ENCODE measurements around the gene TSSK6. TPM values are rescaled to one million over a fixed set of nuclear protein-coding genes. Genes with fewer than 3 reads are reported as not detected.

TSSK6 gene
- total and polyA plus RNA-seq, 2 of the 4 experiments (the other 2 are of a cell fraction) = 1.3 to 2.2 TPM

DNA sequence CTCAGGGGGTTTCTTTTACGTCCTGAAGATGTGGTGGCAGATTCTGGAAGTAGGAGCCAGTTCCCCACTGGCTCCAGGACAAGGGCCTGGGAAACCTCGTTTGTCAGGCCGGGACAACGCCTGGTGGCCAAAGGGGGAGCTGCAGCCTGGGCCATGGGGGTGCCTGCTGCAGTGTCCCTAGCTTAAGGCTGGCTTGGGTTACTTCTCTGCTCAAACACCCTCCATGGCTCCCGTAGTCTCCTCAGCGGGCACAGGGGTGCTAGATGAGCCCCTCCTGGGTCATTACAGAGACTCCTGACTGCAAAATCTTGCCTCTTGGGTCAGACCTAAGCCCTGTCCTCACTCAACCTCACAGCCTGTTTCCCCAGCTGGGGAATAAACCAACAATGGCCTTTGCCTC, 37.5 kb upstream of the TSSK6 start:
- H3K9me3 ChIP-seq (ENCODE audit: control insufficient read depth, insufficient read depth, low read length) = no peaks in the 10 kb centered on the region
- no peak overlapping the region for H2BK5ac ChIP-seq (ENCODE audit: low read depth, low read length, poor library complexity, severe bottlenecking)
- H2BK120ac ChIP-seq (ENCODE audit: low read depth, low read length) = no peak overlapping the region
- DNase-seq (no peak), ATAC-seq (ENCODE audit: low read depth) (peak; percentile 76)
- H3K9me1 ChIP-seq (ENCODE audit: insufficient read depth, low read length) = no peaks in the 10 kb centered on the region
- no peak overlapping the region for H4K5ac ChIP-seq (ENCODE audit: low read depth, low read length)
- H2AK9ac ChIP-seq (replicated peaks; ENCODE audit: low read depth, low read length, poor library complexity) = peak overlapping the region; percentile 31
- H2AFZ ChIP-seq (replicated peaks; ENCODE audit: low read length, poor library complexity) = peak overlapping the region; percentile 5
- no peak overlapping the region for H3K9ac ChIP-seq (ENCODE audit: low read depth, low read length)
- ChIA-PET CTCF (interaction anchor here (0.8 to 2.2 kb wide), 4 partner anchors 13 to 60 kb away, joined by 3 to 6 read pairs (median 4); no protein-coding TSS in a partner anchor), POLR2A (ENCODE audit: unreplicated experiment) (no interaction called here)
- intact Hi-C loops (cut with micrococcal nuclease) (loop anchor here (5.0 kb wide), 1 partner anchor 90 kb away; the partner anchor contains the start of gene GMIP), in situ Hi-C loops (cut with MboI; ENCODE audit: low sequenced_read_pairs) (no loop called here), dilution Hi-C loops (cut with HindIII; ENCODE audit: low sequenced_read_pairs, unreplicated experiment) (no loop called here)
- no peak overlapping the region for H3K56ac ChIP-seq (ENCODE audit: extremely low read depth, insufficient read depth, low read length)
- H4K91ac ChIP-seq (ENCODE audit: insufficient read depth, low read depth, low read length) = no peak overlapping the region
- no peak overlapping the region for H3K4me2 ChIP-seq (ENCODE audit: low read depth, low read length)
- H2BK20ac ChIP-seq (ENCODE audit: low read depth, low read length) = no peak overlapping the region
- H3K23ac ChIP-seq (ENCODE audit: low read depth, low read length) = no peak overlapping the region
- no peak overlapping the region for H3K27ac ChIP-seq (ENCODE audit: insufficient read depth, low read length)
- no peaks in the 10 kb centered on the region for H3K4me1 ChIP-seq (ENCODE audit: control insufficient read depth, insufficient read depth, low read length)
- H3K79me1 ChIP-seq (ENCODE audit: low read depth in 1 of 2, low read length in 2 of 2) = no peaks in the 10 kb centered on the region
- BruUV-seq (replicated peaks) = no TSS peak
- H3K4me3 ChIP-seq (ENCODE audit: insufficient read depth, low read depth, low read length) = no peak overlapping the region
- no peak overlapping the region for H3K18ac ChIP-seq (ENCODE audit: low read depth, low read length)
- H4K8ac ChIP-seq (ENCODE audit: low read depth in 2 of 2, low read length in 2 of 2) = no peak overlapping the region
- no peak overlapping the region for H3K4ac ChIP-seq (ENCODE audit: low read depth, low read length)
- no peak overlapping the region for H2BK15ac ChIP-seq (ENCODE audit: low read depth, low read length)
- peaks cover 4% of the 10 kb centered on the region; the same call in 1 of the 2 replicates for H3K27me3 ChIP-seq (ENCODE audit: control insufficient read depth, insufficient read depth, low read length)
- H4K20me1 ChIP-seq (ENCODE audit: insufficient read depth, low read length) = no peaks in the 10 kb centered on the region; the same call in 1 of the 2 replicates
- 27% methylated on average over 4 of the region's 6 CpGs; no CpG with 5 or more reads in 1 of the 2 experiments for WGBS, 2 experiments (ENCODE audit: extremely low coverage in 2 of 2, insufficient read length in 1 of 2)
- no peak overlapping the region for H3K14ac ChIP-seq (replicated peaks; ENCODE audit: low read depth, low read length)
- no peak overlapping the region for H2AK5ac ChIP-seq (ENCODE audit: low read depth, low read length)
- H3K36me3 ChIP-seq (ENCODE audit: control insufficient read depth, insufficient read depth, low read length) = no peaks in the 10 kb centered on the region
- TF ChIP-seq CEBPB (IDR thresholded peaks at IDR 0.05; ENCODE audit: low read depth, low read length) (no peak), NFE2L2 (IDR thresholded peaks at IDR 0.05; ENCODE audit: low read depth, low read length) (no peak), CHD1 (IDR thresholded peaks at IDR 0.05; ENCODE audit: low read depth, low read length) (no peak), MAZ (IDR thresholded peaks at IDR 0.05; ENCODE audit: borderline replicate concordance, low read depth, low read length) (no peak), RAD21 (IDR thresholded peaks at IDR 0.05; ENCODE audit: low read length) (peak; percentile 49), MXI1 (IDR thresholded peaks at IDR 0.05; ENCODE audit: borderline replicate concordance, low read depth, low read length) (no peak), MAFK (IDR thresholded peaks at IDR 0.05; ENCODE audit: low read depth, low read length) (no peak), BHLHE40 (IDR thresholded peaks at IDR 0.05; ENCODE audit: low read depth, low read length) (no peak), SMC3 (IDR thresholded peaks at IDR 0.05; ENCODE audit: low read depth, low read length) (peak; percentile 27; the same call in 1 of the 2 replicates), FOS (IDR thresholded peaks at IDR 0.05; ENCODE audit: low read depth, low read length) (no peak), POLR2A (IDR thresholded peaks at IDR 0.05; ENCODE audit: low read depth, low read length) (no peak), RFX5 (IDR thresholded peaks at IDR 0.05; ENCODE audit: low read depth, low read length) (no peak), RCOR1 (IDR thresholded peaks at IDR 0.05; ENCODE audit: insufficient replicate concordance, low read length) (no peak)
- TF ChIP-seq, protein P1, sequence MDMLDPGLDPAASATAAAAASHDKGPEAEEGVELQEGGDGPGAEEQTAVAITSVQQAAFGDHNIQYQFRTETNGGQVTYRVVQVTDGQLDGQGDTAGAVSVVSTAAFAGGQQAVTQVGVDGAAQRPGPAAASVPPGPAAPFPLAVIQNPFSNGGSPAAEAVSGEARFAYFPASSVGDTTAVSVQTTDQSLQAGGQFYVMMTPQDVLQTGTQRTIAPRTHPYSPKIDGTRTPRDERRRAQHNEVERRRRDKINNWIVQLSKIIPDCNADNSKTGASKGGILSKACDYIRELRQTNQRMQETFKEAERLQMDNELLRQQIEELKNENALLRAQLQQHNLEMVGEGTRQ (IDR thresholded peaks at IDR 0.05; ENCODE audit: low read depth, low read length) = no peak
- TF ChIP-seq, protein P2, sequence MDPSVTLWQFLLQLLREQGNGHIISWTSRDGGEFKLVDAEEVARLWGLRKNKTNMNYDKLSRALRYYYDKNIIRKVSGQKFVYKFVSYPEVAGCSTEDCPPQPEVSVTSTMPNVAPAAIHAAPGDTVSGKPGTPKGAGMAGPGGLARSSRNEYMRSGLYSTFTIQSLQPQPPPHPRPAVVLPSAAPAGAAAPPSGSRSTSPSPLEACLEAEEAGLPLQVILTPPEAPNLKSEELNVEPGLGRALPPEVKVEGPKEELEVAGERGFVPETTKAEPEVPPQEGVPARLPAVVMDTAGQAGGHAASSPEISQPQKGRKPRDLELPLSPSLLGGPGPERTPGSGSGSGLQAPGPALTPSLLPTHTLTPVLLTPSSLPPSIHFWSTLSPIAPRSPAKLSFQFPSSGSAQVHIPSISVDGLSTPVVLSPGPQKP (IDR thresholded peaks at IDR 0.05; ENCODE audit: borderline replicate concordance, low read depth, low read length) = no peak
- TF ChIP-seq, protein P3, sequence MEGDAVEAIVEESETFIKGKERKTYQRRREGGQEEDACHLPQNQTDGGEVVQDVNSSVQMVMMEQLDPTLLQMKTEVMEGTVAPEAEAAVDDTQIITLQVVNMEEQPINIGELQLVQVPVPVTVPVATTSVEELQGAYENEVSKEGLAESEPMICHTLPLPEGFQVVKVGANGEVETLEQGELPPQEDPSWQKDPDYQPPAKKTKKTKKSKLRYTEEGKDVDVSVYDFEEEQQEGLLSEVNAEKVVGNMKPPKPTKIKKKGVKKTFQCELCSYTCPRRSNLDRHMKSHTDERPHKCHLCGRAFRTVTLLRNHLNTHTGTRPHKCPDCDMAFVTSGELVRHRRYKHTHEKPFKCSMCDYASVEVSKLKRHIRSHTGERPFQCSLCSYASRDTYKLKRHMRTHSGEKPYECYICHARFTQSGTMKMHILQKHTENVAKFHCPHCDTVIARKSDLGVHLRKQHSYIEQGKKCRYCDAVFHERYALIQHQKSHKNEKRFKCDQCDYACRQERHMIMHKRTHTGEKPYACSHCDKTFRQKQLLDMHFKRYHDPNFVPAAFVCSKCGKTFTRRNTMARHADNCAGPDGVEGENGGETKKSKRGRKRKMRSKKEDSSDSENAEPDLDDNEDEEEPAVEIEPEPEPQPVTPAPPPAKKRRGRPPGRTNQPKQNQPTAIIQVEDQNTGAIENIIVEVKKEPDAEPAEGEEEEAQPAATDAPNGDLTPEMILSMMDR (conservative IDR thresholded peaks at IDR 0.05; ENCODE audit: low read depth, low read length) = peak; percentile 60

All from IMR-90 (cell line).